Measurements from ENCODE around the gene OGFOD3.

OGFOD3 gene

DNA sequence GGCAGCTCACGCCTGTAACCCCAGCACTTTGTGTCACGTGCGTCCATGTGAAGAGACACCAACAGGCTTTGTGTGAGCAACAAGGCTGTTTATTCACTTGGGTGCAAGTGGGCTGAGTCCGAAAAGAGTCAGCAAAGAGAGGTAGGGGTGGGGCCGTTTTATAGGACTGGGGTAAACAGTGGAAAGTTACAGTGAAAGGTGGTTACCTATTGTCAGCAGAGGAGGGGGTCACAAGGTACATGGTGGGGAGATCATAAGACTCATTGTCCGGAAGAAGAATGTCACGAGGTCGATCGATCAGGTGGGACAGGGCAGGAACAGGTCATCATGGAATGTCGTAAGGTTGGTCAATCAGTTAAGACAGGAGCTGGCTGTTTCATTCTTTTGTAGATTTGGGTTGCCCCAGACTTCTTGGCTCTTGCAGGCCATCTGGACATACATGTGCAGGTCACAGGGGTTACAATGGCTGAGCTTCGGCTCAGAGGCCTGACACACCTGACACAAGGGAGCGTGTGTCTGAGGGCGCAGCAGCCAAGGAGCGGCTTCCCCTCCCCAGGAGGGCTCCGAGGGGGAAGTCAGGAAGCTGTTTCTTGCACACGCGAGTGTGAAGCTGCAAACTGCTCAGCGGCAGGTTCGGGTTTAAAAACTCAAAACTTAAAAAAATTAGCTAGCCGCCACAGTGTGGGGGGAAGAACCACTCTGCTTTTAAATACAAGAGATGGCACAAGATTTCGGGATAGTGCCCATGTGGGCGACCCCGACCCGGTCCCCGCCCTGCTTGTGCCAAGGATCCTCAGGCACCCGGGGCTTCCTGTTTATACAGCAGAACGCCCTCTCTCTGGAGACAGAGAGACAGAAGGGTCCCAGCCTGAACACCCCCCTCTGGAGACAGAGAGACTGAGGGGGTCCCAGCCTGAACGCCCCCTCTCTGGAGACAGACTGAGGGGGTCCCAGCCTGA is 71.8 kb downstream of the OGFOD3 start:
- H3K4me3 ChIP-seq (ENCODE audit: low read length) = no peak overlapping the region
- no peak for DNase-seq (ENCODE audit: low read depth)
- TF ChIP-seq, protein P1, sequence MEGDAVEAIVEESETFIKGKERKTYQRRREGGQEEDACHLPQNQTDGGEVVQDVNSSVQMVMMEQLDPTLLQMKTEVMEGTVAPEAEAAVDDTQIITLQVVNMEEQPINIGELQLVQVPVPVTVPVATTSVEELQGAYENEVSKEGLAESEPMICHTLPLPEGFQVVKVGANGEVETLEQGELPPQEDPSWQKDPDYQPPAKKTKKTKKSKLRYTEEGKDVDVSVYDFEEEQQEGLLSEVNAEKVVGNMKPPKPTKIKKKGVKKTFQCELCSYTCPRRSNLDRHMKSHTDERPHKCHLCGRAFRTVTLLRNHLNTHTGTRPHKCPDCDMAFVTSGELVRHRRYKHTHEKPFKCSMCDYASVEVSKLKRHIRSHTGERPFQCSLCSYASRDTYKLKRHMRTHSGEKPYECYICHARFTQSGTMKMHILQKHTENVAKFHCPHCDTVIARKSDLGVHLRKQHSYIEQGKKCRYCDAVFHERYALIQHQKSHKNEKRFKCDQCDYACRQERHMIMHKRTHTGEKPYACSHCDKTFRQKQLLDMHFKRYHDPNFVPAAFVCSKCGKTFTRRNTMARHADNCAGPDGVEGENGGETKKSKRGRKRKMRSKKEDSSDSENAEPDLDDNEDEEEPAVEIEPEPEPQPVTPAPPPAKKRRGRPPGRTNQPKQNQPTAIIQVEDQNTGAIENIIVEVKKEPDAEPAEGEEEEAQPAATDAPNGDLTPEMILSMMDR (conservative IDR thresholded peaks at IDR 0.05; ENCODE audit: low read depth, low read length) = no peak

DNA sequence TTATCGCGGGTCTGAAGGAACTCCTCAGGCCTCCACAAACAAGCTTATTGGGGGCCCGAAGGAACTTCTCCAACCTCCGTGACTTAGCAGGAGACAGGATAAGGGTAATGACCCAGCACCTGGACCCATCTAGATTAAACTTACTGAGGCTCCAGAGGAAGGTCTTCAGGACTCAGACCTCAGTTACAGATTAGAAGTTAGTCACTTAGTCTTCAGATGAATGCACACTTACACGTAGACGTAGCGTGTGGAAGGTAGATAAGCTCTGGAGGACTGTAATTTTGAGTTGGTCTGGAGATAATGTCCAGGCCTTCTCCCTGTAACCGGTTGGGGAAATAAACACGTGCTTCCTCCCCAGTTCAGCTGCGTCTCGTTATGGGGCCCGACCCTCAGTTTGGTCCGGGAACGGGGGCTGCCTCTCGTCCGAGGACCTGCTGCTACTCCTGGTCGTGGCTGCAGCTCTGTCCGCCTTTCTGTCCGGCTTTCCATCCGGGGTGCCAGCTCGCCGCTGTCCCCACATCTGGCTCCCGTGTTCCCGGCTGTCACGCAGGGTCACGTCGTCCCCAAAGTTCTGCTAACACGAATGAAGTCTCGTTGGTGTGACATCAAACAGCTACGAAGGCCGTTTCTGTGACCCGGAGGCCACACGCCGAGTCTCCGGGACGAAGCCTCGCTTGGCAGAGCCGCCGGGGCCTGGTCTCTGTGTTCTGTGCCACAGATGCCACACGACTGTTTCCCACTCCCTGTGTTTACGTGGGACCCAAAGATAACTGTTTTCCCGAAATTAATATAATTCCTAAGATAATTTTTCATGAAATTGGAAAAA is 73.0 kb downstream of the OGFOD3 start:
- TF ChIP-seq, protein P1 (conservative IDR thresholded peaks at IDR 0.05; ENCODE audit: low read depth, low read length) = no peak
- no peak for DNase-seq (ENCODE audit: low read depth)
- H3K4me3 ChIP-seq (ENCODE audit: low read length) = no peak overlapping the region

DNA sequence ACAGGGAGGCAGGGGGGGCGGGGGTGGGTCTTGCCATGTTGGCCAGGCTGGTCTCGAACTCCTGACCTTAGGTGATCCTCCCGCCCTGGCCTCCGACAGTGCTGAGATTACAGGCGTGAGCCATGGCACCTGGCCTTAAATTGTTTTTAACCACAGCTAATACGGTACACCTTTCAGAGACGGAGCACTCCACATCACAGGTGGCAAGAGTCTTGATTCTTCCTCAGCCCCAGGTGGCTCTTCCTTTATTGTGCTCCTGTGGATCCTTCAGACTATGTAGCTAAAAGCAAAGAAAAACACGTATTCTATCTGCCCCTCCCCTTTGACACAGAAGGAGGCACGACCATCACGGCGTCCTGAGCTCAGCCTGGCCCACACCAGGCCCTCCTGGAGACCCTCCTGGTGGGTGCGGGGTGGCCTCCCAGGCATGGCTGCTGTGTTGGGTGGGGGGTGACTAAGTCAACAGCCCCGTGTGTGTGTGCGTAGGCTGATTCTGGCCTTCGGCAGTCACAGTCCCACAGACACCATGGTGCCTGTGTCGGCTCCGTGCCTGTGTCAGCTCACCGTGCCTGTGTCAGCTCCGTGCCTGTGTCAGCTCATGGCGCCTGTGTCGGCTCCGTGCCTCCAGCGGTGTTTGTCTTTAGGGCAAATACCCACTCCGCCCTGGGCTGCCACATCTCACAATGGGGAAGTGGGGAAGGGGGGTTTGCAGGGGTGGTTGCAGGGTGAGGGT is 74.0 kb downstream of the OGFOD3 start:
- DNase-seq (ENCODE audit: low read depth) = no peak
- H3K4me3 ChIP-seq (ENCODE audit: low read length) = no peak overlapping the region
- TF ChIP-seq, protein P1 (conservative IDR thresholded peaks at IDR 0.05; ENCODE audit: low read depth, low read length) = no peak

DNA sequence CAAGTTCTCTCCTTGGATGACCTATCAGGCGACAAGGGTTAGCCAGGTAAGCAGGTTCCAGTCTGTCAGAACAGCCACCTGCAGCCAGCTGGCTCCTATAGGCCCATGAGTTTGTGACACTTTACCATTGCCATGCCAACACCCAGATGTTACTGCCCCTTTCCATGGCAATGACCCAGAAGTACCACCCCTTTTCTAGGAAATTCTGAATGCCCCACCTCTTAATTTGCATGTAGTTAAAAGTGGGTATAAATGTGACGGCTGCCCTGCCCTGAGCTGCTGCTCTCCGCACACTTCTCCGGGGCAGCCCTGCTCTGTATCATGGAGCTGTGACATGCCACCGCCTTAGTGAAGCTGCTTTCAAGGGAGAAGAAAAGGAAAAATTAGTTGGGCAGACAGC is 74.8 kb downstream of the OGFOD3 start:
- H3K4me3 ChIP-seq (ENCODE audit: low read length) = no peak overlapping the region
- TF ChIP-seq, protein P1 (conservative IDR thresholded peaks at IDR 0.05; ENCODE audit: low read depth, low read length) = no peak
- no peak for DNase-seq (ENCODE audit: low read depth)

DNA sequence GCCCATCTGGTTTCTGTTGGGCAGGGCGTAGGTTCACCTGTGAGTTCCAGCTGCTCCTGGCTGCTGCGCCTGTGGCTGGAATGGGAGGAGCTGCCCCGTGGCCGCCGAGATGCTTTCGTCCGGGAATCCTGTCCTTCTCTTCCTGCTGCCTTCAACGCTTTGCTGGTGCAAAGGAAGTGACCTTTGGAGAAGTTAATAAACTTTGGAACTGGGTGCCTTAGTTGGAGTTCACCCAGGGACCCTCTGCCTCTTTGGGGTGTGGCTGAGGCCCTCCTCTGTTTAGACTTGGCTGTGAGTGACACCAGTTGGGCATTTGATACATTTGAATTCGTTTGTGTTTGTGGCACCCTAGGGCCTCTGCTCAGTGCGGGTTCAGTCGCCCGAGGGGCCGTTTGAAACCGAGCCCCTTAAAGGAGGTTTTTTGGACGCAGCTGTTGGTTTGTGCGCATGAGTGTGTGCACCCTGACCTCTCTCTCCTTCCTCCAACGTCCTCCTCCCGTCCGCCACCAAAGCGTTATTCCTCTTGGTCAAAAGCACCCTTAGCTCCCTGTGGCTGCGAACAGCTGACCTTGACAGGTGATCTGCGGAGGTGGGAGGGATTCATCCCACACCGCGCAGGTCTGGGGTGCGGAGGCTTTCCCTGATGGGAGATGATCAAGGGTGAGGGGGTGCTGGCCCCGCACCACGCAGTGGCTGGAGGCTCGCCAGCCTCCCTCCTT is 75.9 kb downstream of the OGFOD3 start:
- no peak overlapping the region for H3K4me3 ChIP-seq (ENCODE audit: low read length)
- no peak for DNase-seq (ENCODE audit: low read depth)
- TF ChIP-seq, protein P1 (conservative IDR thresholded peaks at IDR 0.05; ENCODE audit: low read depth, low read length) = no peak

Data from retinal pigment epithelial cell (primary cell).